T-helper 2 cell (primary cell): ENCODE results near the gene NDST4.

Source experiments
- DNase-seq, 5 experiments: peaks; one replicate each; pipeline versions ENCODE4 v3.0.0 to v3.0.0-alpha.2; 2012 to 2022

Gene NDST4

DNA sequence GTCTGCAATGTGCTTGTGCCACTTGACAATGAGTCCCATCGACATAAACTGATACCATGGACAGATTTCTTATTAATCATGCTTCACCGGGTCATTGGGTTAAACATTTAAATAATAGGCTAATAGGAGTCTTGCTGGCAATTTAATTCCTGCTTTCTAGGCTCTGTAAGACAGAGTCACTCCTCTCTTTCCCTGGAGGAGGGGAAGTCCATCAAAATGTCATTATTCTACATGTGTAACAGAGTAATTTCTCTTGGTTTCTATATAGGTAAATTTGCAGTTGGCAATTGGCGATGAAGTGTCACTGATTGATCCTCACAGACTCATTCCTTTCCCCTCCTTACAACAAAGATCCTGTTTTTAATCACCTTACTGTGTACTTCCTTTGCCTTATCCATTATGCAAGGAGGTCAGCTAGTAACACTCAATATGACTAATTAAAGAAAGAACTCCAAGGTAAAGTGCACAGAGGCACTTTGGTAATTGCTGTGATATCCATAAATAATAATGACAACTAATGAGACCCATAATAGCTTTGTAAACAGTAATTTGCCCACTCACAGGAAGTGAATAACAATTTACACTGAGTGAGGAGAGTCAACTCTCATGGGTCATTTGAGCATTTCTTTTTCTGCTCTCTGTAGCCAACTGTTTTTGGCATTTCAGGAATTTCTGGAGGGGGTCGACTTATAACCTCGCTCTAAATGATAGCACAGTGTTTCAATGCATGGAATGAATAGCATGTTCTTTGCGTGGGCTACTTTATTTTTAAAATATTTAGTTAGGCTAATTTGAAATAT, 330.8 kb downstream of the NDST4 start:
- no peak for DNase-seq

DNA sequence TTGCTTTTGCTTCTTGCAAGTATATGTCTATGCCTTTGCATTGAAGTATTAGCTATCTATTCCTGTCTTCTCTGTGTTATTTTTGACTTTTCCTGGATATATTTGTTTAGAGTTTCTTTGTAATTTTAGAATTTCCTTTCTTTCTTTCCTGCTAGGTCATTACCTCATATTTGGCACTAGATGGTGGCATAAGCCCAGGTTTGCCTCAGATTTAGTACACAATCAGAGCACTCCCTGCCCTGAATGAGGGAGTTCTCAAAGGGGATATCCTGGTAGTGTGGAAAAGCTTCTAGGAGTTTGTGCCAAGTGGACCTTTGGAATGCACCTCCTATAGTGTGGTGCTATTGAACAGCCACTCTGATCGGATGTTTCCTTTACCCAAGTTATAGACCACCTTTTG, 333.2 kb downstream of the NDST4 start:
- DNase-seq = no peak
